ENCODE results near the gene DLEC1. TPM values are rescaled to one million over a fixed set of nuclear protein-coding genes. Genes with fewer than 3 reads are reported as not detected.

Gene DLEC1
- total RNA-seq, 2 experiments from 2014 or later, result 0.26 to 0.60 TPM

- ChIA-PET POLR2A (no interaction called here), CTCF (interaction anchor here (0.7 to 1.0 kb wide), 3 partner anchors 10 to 502 kb away, joined by 3 read pairs; partner anchors contain the start of gene EXOG)
- Mint-ChIP-seq H3K36me3 (ENCODE audit: low read depth) (peaks cover 32% of the 10 kb centered on the region), H3K27ac (peak overlapping the region; percentile 93), H3K27me3 (ENCODE audit: low read depth) (peaks cover 3% of the 10 kb centered on the region), H3K9me3 (ENCODE audit: insufficient read depth) (no peaks in the 10 kb centered on the region), H3K4me1 (ENCODE audit: low read depth) (peaks cover 57% of the 10 kb centered on the region), H3K4me3 (peak overlapping the region; percentile 91)
- peak; percentile 3 for ATAC-seq
- no peak for DNase-seq
Observed at GRCh38 chr3:37994639-37994972, 44.4 kb upstream of the DLEC1 start.

GRCh38 chr3:37995652-37996641 lies 43.1 kb upstream of the DLEC1 start:
- peak; percentile 61 for DNase-seq
- Mint-ChIP-seq H3K4me1 (ENCODE audit: low read depth) (peaks cover 58% of the 10 kb centered on the region), H3K27me3 (ENCODE audit: low read depth) (peaks cover 3% of the 10 kb centered on the region), H3K36me3 (ENCODE audit: low read depth) (peaks cover 33% of the 10 kb centered on the region), H3K9me3 (ENCODE audit: insufficient read depth) (no peaks in the 10 kb centered on the region), H3K27ac (peak overlapping the region; percentile 93), H3K4me3 (peak overlapping the region; percentile 91)
- ChIA-PET CTCF (interaction anchor here (0.6 to 2.3 kb wide), 26 partner anchors 9 to 505 kb away, joined by 3 to 21 read pairs (median 4); partner anchors contain the start of genes DLEC1 and XYLB), POLR2A (interaction anchor here (0.6 to 1.0 kb wide), 3 partner anchors 14 to 669 kb away, joined by 3 read pairs; no protein-coding TSS in a partner anchor)
- ATAC-seq, result no peak

DNA sequence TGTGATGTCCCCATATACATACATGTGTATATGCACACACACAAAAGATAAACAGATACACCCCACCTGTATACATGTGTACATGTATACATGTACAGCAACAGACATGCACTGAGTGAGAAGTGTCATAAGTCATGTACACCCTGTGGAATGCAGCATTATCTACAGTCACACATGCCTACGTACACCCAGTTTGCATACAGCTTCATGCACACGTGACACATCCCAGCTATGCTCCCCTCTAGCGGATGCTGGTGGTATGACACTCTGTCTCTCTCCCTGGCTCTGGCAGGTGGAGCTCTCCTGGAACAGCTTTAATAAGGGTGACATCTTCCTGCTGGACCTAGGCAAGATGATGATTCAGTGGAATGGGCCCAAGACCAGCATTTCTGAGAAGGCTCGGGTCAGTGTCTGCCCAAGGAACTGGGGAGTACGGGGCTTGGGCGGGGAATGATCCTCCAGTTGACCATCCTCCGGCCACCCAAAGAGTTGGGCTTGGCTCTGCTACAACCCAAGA lies 42.2 kb upstream of the DLEC1 start:
- H3K27ac Mint-ChIP-seq, result peak overlapping the region; percentile 93
- DNase-seq, result peak; percentile 88
- H3K4me1 Mint-ChIP-seq (ENCODE audit: low read depth), result peaks cover 58% of the 10 kb centered on the region
- no peak overlapping the region for H3K4me3 Mint-ChIP-seq
- peaks cover 3% of the 10 kb centered on the region for H3K27me3 Mint-ChIP-seq (ENCODE audit: low read depth)
- peaks cover 35% of the 10 kb centered on the region for H3K36me3 Mint-ChIP-seq (ENCODE audit: low read depth)
- no peaks in the 10 kb centered on the region for H3K9me3 Mint-ChIP-seq (ENCODE audit: insufficient read depth)
- ATAC-seq, result peak; percentile 44
- CTCF ChIA-PET, result interaction anchor here (0.6 to 2.3 kb wide), 30 partner anchors 8 to 504 kb away, joined by 3 to 21 read pairs (median 4); partner anchors contain the start of genes DLEC1 and XYLB
- POLR2A ChIA-PET, result interaction anchor here (0.6 to 1.0 kb wide), 2 partner anchors 15 to 670 kb away, joined by 3 read pairs; no protein-coding TSS in a partner anchor

DNA sequence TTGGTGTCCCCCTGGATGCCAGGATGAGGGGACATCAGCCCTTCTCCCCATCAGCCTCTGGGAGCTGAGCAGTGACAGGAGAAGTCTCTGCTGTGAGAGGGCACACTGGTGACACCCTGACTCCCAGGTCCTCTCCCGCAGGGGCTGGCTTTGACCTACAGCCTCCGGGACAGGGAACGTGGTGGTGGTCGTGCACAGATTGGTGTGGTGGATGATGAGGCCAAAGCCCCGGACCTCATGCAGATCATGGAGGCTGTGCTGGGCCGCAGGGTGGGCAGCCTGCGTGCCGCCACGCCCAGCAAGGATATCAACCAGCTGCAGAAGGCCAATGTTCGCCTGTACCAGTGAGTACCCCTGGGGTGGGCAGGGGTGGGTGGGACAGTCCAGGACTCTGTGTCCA lies 41.7 kb upstream of the DLEC1 start:
- ATAC-seq, result no peak
- no peaks in the 10 kb centered on the region for H3K27me3 Mint-ChIP-seq (ENCODE audit: low read depth)
- POLR2A ChIA-PET, result interaction anchor here (1.0 kb wide), 1 partner anchor 15 kb away, joined by 3 read pairs; no protein-coding TSS in a partner anchor

DNA sequence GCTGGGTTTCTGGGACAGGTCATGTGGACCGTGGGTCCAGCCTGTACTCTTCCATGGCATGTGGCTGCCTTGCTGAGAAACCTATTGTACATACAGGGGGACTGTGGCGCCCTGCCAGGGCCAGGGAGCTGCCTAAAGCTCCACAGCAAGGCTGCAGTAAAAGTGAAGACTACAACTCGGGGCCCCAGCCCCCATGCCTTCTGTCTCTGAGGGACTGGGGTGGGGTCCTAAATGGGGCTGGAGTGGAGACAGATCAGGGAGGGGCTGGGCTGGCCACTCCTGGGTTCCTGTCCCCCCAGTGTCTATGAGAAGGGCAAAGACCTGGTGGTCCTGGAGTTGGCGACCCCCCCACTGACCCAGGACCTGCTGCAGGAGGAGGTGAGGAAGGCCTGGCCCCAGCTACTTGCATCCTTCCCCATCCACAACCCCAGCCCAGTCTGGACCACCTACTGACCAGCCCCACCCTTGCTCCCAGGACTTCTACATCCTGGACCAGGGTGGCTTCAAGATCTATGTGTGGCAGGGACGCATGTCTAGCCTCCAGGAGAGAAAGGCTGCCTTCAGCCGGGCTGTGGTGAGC lies 41.1 kb upstream of the DLEC1 start:
- Mint-ChIP-seq H3K4me1 (ENCODE audit: low read depth) (peaks cover 58% of the 10 kb centered on the region), H3K36me3 (ENCODE audit: low read depth) (peaks cover 38% of the 10 kb centered on the region), H3K27me3 (ENCODE audit: low read depth) (no peaks in the 10 kb centered on the region), H3K27ac (peak overlapping the region; percentile 95), H3K4me3 (no peak overlapping the region), H3K9me3 (ENCODE audit: insufficient read depth) (no peaks in the 10 kb centered on the region)
- POLR2A ChIA-PET, result no interaction called here
- ATAC-seq (no peak), DNase-seq (no peak)
- CTCF ChIA-PET, result interaction anchor here (0.8 to 1.5 kb wide), 10 partner anchors 7 to 349 kb away, joined by 3 to 9 read pairs (median 4); partner anchors contain the start of gene XYLB

More for the DNA sequence above, 41.7 kb upstream of the DLEC1 start:
- peaks cover 38% of the 10 kb centered on the region for H3K36me3 Mint-ChIP-seq (ENCODE audit: low read depth)
- CTCF ChIA-PET, result interaction anchor here (0.6 to 2.3 kb wide), 27 partner anchors 8 to 503 kb away, joined by 3 to 21 read pairs (median 4); partner anchors contain the start of gene XYLB
- H3K9me3 Mint-ChIP-seq (ENCODE audit: insufficient read depth), result no peaks in the 10 kb centered on the region
- H3K27ac Mint-ChIP-seq, result peak overlapping the region; percentile 93
- H3K4me1 Mint-ChIP-seq (ENCODE audit: low read depth), result peaks cover 58% of the 10 kb centered on the region
- no peak overlapping the region for H3K4me3 Mint-ChIP-seq
- no peak for DNase-seq

DNA sequence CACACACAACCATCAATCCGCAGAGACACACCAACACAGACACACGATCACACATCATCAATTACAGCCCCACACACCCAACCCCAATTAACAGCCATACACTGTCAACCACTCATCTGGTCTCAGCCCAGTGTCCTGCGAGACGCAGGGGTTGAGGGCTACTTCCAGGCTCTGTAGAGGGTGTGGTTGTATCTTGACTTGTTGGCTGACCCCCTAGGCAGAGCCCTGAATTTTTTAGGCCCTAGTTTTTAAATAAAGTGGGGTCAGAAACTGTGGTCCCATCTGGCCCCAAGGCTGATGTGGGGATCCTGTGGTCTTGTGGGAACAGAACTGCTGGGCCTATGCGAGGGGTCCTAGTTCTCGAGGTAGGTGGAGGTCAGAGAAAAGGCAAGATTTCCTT lies 39.2 kb upstream of the DLEC1 start:
- H3K4me1 Mint-ChIP-seq (ENCODE audit: low read depth), result peaks cover 51% of the 10 kb centered on the region
- CTCF ChIA-PET, result no interaction called here

GRCh38 chr3:38000242-38000916 lies 38.6 kb upstream of the DLEC1 start:
- Mint-ChIP-seq H3K9me3 (ENCODE audit: insufficient read depth) (no peaks in the 10 kb centered on the region), H3K27me3 (ENCODE audit: low read depth) (no peaks in the 10 kb centered on the region), H3K27ac (no peak overlapping the region), H3K4me3 (no peak overlapping the region), H3K36me3 (ENCODE audit: low read depth) (peaks cover 45% of the 10 kb centered on the region), H3K4me1 (ENCODE audit: low read depth) (peaks cover 46% of the 10 kb centered on the region)
- CTCF ChIA-PET, result interaction anchor here (1.0 kb wide), 1 partner anchor 23 kb away, joined by 3 read pairs; no protein-coding TSS in a partner anchor
- ATAC-seq (no peak), DNase-seq (no peak)
- POLR2A ChIA-PET, result no interaction called here

More for the DNA sequence above, 39.2 kb upstream of the DLEC1 start:
- Mint-ChIP-seq H3K27me3 (ENCODE audit: low read depth) (no peaks in the 10 kb centered on the region), H3K4me3 (no peak overlapping the region), H3K36me3 (ENCODE audit: low read depth) (peaks cover 44% of the 10 kb centered on the region), H3K9me3 (ENCODE audit: insufficient read depth) (no peaks in the 10 kb centered on the region), H3K27ac (peak overlapping the region; percentile 2)
- ATAC-seq, result no peak
- POLR2A ChIA-PET, result no interaction called here
- no peak for DNase-seq

DNA sequence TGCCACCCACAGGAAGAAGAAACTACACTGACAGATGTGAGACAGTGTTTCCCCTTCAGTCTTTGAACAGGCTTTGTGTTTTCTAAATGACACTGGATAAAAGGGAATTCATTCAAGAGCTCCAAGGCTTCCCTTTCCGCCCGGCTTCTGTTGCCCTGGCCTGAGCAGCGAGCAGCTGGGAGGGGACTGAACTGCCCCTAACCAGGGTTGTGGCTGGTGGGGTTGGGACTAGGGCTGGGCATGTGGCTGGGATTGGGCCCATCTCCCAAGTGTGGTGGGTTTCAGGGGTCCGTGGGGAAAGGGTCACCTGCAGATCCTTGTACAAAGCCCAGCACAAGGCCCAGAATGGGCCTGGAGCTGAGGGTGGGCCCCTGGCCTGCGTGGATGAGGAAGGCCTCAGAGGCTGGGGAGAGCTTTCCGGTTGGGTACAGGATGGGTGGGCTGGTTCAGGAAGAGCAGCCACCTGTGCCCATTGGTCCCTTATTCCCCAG lies 38.0 kb upstream of the DLEC1 start:
- ATAC-seq (no peak), DNase-seq (no peak)
- no peak overlapping the region for H3K27ac Mint-ChIP-seq
- ChIA-PET POLR2A (no interaction called here), CTCF (interaction anchor here (1.0 kb wide), 1 partner anchor 22 kb away, joined by 3 read pairs; no protein-coding TSS in a partner anchor)
- H3K4me1 Mint-ChIP-seq (ENCODE audit: low read depth), result peaks cover 39% of the 10 kb centered on the region
- H3K9me3 Mint-ChIP-seq (ENCODE audit: insufficient read depth), result no peaks in the 10 kb centered on the region
- H3K4me3 Mint-ChIP-seq, result no peak overlapping the region
- H3K27me3 Mint-ChIP-seq (ENCODE audit: low read depth), result no peaks in the 10 kb centered on the region
- H3K36me3 Mint-ChIP-seq (ENCODE audit: low read depth), result peaks cover 42% of the 10 kb centered on the region

- no peak overlapping the region for H3K27ac Mint-ChIP-seq
- no peak overlapping the region for H3K4me3 Mint-ChIP-seq
- no peaks in the 10 kb centered on the region for H3K27me3 Mint-ChIP-seq (ENCODE audit: low read depth)
- H3K36me3 Mint-ChIP-seq (ENCODE audit: low read depth), result peaks cover 39% of the 10 kb centered on the region
- ATAC-seq (no peak), DNase-seq (no peak)
- ChIA-PET POLR2A (no interaction called here), CTCF (interaction anchor here (1.0 to 3.1 kb wide), 2 partner anchors 22 to 27 kb away, joined by 3 to 36 read pairs; no protein-coding TSS in a partner anchor)
- H3K4me1 Mint-ChIP-seq (ENCODE audit: low read depth), result peaks cover 34% of the 10 kb centered on the region
- no peaks in the 10 kb centered on the region for H3K9me3 Mint-ChIP-seq (ENCODE audit: insufficient read depth)
Observed at GRCh38 chr3:38001456-38002081, 37.4 kb upstream of the DLEC1 start.

DNA sequence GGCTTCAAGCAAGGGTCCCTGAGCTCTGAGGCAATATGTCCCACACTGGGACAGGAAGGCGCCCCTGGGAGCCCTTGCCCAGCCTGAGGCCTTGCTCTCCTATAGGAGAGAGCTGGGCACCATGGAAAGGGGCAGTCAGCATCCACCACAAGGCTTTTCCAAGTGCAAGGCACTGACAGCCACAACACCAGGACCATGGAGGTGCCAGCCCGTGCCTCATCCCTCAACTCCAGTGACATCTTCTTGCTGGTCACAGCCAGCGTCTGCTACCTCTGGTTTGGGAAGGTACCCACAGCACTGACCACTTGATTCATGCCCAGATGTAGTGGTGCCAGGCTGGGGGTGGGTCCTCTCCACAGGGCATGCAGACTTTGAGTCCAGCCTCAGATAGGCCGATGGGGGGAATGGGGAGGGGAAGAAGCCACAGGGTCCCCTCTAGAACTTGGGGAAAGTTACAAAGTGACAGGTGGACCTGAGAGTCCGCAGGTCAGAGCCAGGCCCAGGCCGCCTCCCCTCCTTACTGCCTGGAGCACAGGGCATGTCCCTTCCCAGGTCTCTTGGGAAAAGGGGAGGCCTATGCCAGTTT lies 36.6 kb upstream of the DLEC1 start:
- peaks cover 26% of the 10 kb centered on the region for H3K4me1 Mint-ChIP-seq (ENCODE audit: low read depth)
- POLR2A ChIA-PET, result no interaction called here
- no peaks in the 10 kb centered on the region for H3K27me3 Mint-ChIP-seq (ENCODE audit: low read depth)
- peaks cover 34% of the 10 kb centered on the region for H3K36me3 Mint-ChIP-seq (ENCODE audit: low read depth)
- ATAC-seq (no peak), DNase-seq (no peak)
- H3K27ac Mint-ChIP-seq, result no peak overlapping the region
- H3K9me3 Mint-ChIP-seq (ENCODE audit: insufficient read depth), result no peaks in the 10 kb centered on the region
- H3K4me3 Mint-ChIP-seq, result no peak overlapping the region
- CTCF ChIA-PET, result interaction anchor here (3.1 kb wide), 1 partner anchor 28 kb away, joined by 36 read pairs; no protein-coding TSS in a partner anchor

Data from activated CD8-positive, alpha-beta T cell treated with anti-CD3 and anti-CD28 coated beads, Interleukin-2, amount 10 ng/mL, durations not matched to agents 7 days and 5 days (primary cell).